ENCODE measurements around the gene FBXO8.

- no peak for TF ChIP-seq CTCF (conservative IDR thresholded peaks at IDR 0.05; ENCODE audit: low read depth, low read length)
- no peak for TF ChIP-seq POLR2A (IDR thresholded peaks at IDR 0.05; ENCODE audit: low read depth, low read length)
These were observed 33.1 kb upstream of the FBXO8 start for GRCh38 chr4:174316546-174316945.
